Epithelial cell of esophagus (primary cell): ENCODE measurements around the gene TARP.

ENCODE experiments used
- DNase-seq: peaks from one replicate; pipeline ENCODE4 v3.0.0; 2010; ENCODE audit warnings: low read depth
- H3K4me3 ChIP-seq: 2 replicates; pipeline ENCODE4 v1.5.1; 2011; ENCODE audit warnings: mild to moderate bottlenecking, low read length, control low read depth
- TF ChIP-seq, protein P1 (sequence below): IDR thresholded peaks from 2 replicates; pipeline ENCODE4 v1.5.1; 2011; ENCODE audit warnings: low read depth, mild to moderate bottlenecking, low read length, control low read depth, inconsistent platforms; ENCODE audit not compliant: insufficient read depth; ENCODE audit errors: missing control alignments

Gene TARP

DNA sequence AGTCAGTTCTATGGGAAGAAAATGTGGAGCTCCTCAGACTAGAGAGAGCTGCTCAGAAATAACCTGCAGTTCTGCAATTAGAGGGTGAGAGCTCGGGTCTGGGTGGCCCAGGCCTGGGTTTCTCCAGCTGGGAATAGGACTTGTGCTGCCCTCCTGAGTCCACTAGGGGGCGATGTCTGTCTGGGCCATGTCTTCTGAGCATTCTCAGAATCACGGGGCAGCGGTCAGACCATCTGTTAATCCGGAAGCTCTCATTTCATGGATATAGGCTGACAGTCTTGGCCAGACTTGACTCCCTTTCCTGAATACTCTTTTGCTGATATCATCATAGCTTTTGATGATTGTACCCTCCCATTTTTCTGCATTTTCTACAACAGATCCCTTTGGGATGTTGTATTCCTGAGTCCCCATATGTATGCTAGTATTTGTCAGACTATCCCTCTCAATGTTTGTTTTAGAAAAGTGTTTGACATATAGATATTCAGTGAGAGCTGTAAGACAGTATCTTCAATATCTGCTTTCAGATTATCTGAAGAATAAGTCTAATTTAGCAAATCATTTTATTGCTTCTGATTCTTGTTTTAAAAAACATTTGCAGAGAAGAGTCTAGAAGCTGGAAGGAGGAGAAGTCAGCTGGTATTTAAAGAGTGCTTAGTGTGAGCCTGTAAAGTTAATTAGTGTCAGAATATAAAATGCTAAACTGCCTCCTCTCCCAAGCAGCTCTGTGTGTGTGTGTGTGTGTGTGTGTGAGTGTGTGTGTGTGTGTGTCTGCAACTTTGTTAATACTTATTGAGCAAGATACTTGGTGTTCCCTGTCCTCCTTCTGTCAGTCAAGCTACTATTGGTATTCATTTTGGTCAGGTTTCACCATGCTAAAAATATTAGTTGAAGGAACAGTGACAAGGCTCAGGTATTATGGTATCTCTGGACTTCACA lies 57.4 kb downstream of the TARP start:
- no peak overlapping the region for H3K4me3 ChIP-seq
- TF ChIP-seq, protein P1, sequence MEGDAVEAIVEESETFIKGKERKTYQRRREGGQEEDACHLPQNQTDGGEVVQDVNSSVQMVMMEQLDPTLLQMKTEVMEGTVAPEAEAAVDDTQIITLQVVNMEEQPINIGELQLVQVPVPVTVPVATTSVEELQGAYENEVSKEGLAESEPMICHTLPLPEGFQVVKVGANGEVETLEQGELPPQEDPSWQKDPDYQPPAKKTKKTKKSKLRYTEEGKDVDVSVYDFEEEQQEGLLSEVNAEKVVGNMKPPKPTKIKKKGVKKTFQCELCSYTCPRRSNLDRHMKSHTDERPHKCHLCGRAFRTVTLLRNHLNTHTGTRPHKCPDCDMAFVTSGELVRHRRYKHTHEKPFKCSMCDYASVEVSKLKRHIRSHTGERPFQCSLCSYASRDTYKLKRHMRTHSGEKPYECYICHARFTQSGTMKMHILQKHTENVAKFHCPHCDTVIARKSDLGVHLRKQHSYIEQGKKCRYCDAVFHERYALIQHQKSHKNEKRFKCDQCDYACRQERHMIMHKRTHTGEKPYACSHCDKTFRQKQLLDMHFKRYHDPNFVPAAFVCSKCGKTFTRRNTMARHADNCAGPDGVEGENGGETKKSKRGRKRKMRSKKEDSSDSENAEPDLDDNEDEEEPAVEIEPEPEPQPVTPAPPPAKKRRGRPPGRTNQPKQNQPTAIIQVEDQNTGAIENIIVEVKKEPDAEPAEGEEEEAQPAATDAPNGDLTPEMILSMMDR = peak; percentile 91
- peak; percentile 73 for DNase-seq

DNA sequence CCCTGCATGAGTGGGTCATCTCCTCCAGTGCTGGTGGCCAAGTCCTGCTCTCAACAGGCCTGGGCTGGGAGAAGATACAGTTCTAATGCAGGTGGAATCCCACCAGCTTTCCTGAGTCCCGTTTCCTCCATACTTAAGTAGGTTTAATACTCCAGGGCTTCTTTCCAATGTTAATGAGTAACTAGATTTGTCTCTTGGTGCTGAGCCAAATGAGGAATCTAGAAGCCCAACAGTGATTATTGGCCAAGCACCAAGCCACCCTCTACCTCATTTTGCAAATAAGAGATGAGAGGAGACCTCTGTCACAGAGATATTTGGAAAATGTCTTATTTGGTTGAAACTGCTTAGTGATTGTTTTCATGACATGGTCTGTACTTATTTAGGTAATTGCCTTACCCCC lies 58.3 kb downstream of the TARP start:
- no peak for DNase-seq
- H3K4me3 ChIP-seq = no peak overlapping the region
- TF ChIP-seq, protein P1 = no peak

DNA sequence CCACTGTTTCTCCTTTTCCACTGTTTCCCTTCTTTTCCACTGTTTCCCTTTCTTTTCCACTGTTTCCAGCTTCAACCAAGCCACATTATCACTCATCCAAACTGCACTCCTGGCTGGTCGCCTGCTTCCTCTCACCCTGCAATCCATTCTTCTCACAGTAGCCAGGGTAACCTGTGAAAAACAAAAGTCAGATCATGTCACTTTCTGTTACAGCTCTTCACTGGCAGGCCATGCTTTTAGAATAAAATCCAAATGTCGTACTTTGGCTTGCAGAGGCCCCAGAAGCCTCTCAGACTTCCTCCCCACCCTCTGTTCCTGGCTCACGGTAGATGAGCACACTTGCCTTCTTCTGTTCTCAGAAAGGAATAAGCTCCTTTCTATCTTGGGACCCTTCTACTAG lies 61.5 kb downstream of the TARP start:
- no peak overlapping the region for H3K4me3 ChIP-seq
- TF ChIP-seq, protein P1 = no peak
- DNase-seq = no peak

DNA sequence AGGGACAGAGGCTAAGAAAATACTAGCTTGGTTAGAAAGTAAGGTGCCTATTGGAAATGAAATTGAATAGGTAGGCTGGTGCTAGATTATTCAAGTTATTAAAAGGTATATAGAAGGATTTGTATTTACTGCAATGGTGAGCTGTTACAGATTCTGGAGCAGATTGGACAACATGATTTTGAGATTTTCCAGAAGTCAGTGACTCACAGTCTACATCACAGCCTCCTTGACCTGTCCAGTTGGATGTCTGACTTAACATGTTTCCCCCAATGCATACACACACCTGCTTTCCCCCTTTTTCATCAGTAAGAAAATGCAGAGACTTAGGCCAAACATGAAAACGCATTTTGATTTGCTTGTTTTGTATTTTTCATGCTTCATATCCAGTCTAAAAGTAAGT lies 62.0 kb downstream of the TARP start:
- TF ChIP-seq, protein P1 = no peak
- DNase-seq = no peak
- no peak overlapping the region for H3K4me3 ChIP-seq
